Fibroblast of pulmonary artery (primary cell): ENCODE results near the gene FUCA1.

Experiments used
- DNase-seq: peaks from one replicate; pipeline ENCODE4 v3.0.0-alpha.2; 2010; ENCODE audit warnings: low read depth
- H3K4me3 ChIP-seq: replicated peaks from 2 replicates; pipeline ENCODE4 v1.5.1; 2011; ENCODE audit warnings: low read depth, mild to moderate bottlenecking, control low read depth, low read length, moderate library complexity
- TF ChIP-seq, protein P1 (sequence below): IDR thresholded peaks from 2 replicates; pipeline ENCODE4 v1.5.1; 2011; ENCODE audit warnings: mild to moderate bottlenecking, control low read depth, low read length, inconsistent platforms; ENCODE audit errors: missing control alignments

FUCA1 gene

DNA sequence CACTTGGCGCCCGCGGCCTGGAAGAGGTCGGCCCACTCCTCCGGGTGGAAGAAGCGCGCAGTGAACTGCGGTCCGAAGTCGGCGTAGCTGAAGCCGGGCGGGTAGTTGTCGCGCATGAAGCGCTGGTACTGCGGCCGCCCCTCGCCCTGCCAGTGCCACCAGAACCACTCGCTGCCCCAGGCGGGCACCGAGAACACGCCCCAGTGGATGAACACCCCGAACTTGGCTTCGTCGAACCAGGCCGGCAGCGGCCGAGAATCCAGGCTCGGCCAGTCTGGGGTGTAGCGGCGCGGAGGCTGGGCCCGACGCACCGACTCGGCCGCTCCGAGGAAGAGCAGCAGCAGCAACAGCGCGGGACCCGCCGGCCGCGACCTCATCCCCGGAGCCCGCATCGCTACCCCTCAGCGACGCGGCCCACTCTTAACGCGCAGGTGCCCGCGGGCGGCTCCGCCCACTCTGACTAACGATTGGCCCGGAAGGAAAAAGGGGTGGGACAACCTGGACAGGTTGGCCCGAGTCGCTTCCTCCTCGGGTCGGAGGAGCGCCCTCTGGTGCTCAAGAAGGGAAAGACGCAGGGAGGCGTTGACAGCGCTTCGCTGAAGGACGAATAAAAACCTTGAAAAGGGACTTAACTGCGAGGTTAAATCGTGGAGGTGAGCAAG is at the start of gene FUCA1:
TSS of gene FUCA1 (minus strand) at position 396 of the 662 bp plus-strand sequence. CDS start at position 392, 4 bp downstream.
- peak; percentile 86 for DNase-seq
- TF ChIP-seq, protein P1, sequence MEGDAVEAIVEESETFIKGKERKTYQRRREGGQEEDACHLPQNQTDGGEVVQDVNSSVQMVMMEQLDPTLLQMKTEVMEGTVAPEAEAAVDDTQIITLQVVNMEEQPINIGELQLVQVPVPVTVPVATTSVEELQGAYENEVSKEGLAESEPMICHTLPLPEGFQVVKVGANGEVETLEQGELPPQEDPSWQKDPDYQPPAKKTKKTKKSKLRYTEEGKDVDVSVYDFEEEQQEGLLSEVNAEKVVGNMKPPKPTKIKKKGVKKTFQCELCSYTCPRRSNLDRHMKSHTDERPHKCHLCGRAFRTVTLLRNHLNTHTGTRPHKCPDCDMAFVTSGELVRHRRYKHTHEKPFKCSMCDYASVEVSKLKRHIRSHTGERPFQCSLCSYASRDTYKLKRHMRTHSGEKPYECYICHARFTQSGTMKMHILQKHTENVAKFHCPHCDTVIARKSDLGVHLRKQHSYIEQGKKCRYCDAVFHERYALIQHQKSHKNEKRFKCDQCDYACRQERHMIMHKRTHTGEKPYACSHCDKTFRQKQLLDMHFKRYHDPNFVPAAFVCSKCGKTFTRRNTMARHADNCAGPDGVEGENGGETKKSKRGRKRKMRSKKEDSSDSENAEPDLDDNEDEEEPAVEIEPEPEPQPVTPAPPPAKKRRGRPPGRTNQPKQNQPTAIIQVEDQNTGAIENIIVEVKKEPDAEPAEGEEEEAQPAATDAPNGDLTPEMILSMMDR, result peak; percentile 90
- peak within 1 kb of the TSS; percentile 63 for H3K4me3 ChIP-seq

DNA sequence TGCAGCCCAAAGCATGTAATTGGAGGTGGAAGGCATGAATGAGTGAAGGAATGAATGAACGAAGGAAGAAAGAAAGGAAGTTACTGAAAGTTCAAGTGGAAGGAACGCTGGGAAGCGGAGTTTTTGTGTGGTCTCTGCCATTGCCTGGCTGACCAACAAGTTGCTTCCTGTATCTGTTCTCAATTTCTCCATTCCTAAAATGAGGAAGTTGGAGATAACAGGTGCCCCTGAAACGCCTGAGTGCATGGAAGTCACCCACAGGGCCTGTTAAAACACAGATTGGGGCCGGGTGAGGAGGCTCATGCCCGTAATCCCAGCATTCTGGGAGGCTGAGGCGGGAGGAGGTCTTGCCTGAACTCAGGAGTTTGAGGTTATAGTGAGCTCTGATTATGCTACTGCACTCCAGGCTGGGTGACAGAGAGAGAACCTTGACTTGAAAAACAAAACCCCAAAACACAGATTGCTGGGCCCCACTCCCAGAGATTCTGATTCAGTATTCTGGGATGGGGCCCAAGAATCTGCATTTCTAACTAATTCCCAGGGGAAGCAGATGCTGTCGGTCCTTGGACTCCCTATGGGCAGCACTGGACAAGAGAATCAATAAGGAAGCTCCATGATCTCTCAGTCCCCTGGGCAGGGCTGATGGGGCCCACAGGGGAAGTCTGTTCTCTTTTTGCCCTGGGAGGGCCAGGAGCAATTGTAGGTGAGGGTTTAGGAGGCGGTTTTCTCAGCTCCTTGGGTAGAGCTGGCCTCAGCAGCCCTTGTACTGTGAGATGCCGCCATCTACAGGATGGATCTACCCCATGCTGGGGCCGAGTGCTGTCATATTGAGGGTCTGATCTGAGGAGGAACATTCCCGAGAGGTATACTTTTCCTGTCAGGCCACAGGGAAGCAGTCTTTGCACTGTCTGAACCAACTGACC is 48.4 kb upstream of the FUCA1 start:
- DNase-seq, result peak; percentile 70
- TF ChIP-seq, protein P1, result peak; percentile 66
- H3K4me3 ChIP-seq, result no peak overlapping the region

GRCh38 chr1:23915466-23915865 is 47.4 kb upstream of the FUCA1 start:
- DNase-seq, result no peak
- TF ChIP-seq, protein P1, result no peak
- H3K4me3 ChIP-seq, result no peak overlapping the region

- H3K4me3 ChIP-seq, result no peak overlapping the region
- TF ChIP-seq, protein P1, result no peak
- no peak for DNase-seq
Measured at GRCh38 chr1:23914921-23915320, 46.8 kb upstream of the FUCA1 start.

- H3K4me3 ChIP-seq, result no peak within 1 kb of the TSS
- no peak for DNase-seq
- TF ChIP-seq, protein P1, result no peak
Measured at GRCh38 chr1:23913212-23913880, 45.3 kb upstream of the FUCA1 start, which contains the start of gene CNR2. Gene CNR2 (minus strand): TSS chr1:23913362. CDS start chr1:23875617, 37,745 bp downstream.

GRCh38 chr1:23911921-23912320 is 43.8 kb upstream of the FUCA1 start:
- TF ChIP-seq, protein P1, result no peak
- DNase-seq, result no peak
- no peak overlapping the region for H3K4me3 ChIP-seq
